Neutrophil (primary cell): ENCODE results near the gene ACTMAP.
A peak's percentile ranks its signal among the peaks of the same experiment; 100 is the strongest.

Experiments
- H3K27ac ChIP-seq: fragments of 200-600 bp; sonication (generic); 2 replicates; pipeline ENCODE4 v1.5.1; 2016; ENCODE audit warnings: mild to moderate bottlenecking, moderate library complexity
- H3K27me3 ChIP-seq: fragments of 200-600 bp; sonication (generic); 2 replicates; pipeline ENCODE4 v1.6.0; 2016; ENCODE audit warnings: mild to moderate bottlenecking
- H3K36me3 ChIP-seq: fragments of 200-600 bp; sonication (generic); 2 replicates; pipeline ENCODE4 v1.5.1; 2017
- H3K4me1 ChIP-seq, 2 experiments: fragments of 200-600 bp in 1 of 2; sonication (generic) in 1 of 2; 1 replicate in 1 of 2; 2 replicates in 1 of 2; pipeline versions ENCODE4 v1.5.1 to v1.6.1; 2013 to 2016; ENCODE audit warnings: low read depth in 1 of 2, low read length in 1 of 2, mild to moderate bottlenecking in 1 of 2, moderate library complexity in 1 of 2; ENCODE audit not compliant: control insufficient read depth in 1 of 2, insufficient read depth in 1 of 2
- H3K4me3 ChIP-seq, 2 experiments: fragments of 200-600 bp in 1 of 2; sonication (generic) in 1 of 2; 1 replicate in 1 of 2; 2 replicates in 1 of 2; pipeline ENCODE4 v1.5.1; 2013 to 2016; ENCODE audit warnings: low read depth in 1 of 2, low read length in 1 of 2, mild to moderate bottlenecking in 1 of 2, moderate library complexity in 1 of 2
- H3K9me3 ChIP-seq: fragments of 200-600 bp; sonication (generic); 2 replicates; pipeline ENCODE4 v1.5.1; 2016
- CTCF ChIP-seq: fragments of 200-600 bp; sonication (generic); IDR thresholded peaks from 2 replicates; pipeline ENCODE4 v1.5.1; 2016; ENCODE audit warnings: antibody characterized with exemption

Gene ACTMAP

GRCh38 chr19:40717880-40718773, 32.1 kb downstream of the ACTMAP start:
- Histone ChIP-seq H3K27me3 (no peaks in the 10 kb centered on the region), H3K4me1 (peaks cover 62 to 65% of the 10 kb centered on the region in 2 experiments), H3K9me3 (no peaks in the 10 kb centered on the region), H3K4me3 (peak overlapping the region; percentile 93), H3K27ac (peak overlapping the region; percentile 92), H3K36me3 (peaks cover 7% of the 10 kb centered on the region)
- no peak for TF ChIP-seq CTCF

GRCh38 chr19:40717325-40717879, 32.9 kb downstream of the ACTMAP start:
- Histone ChIP-seq H3K36me3 (peaks cover 13% of the 10 kb centered on the region), H3K27me3 (no peaks in the 10 kb centered on the region), H3K4me3 (peak overlapping the region; percentile 93), H3K9me3 (no peaks in the 10 kb centered on the region), H3K4me1 (peaks cover 62 to 68% of the 10 kb centered on the region in 2 experiments), H3K27ac (peak overlapping the region; percentile 92)
- no peak for TF ChIP-seq CTCF

GRCh38 chr19:40716482-40717324, 33.6 kb downstream of the ACTMAP start, which contains the start of the genes COQ8B and ITPKC:
Gene COQ8B, minus strand, starts transcription at chr19:40716886. Its CDS starts 2,254 bp downstream, at chr19:40714632.
Gene ITPKC, plus strand, starts transcription at chr19:40717112. Its CDS starts 24 bp downstream, at chr19:40717136.
- H3K4me1 ChIP-seq = peaks cover 62 to 69% of the 10 kb centered on the region in 2 experiments
- H3K9me3 ChIP-seq = no peaks in the 10 kb centered on the region
- H3K27ac ChIP-seq = peak within 1 kb of the TSS; percentile 92
- H3K36me3 ChIP-seq = peaks cover 8% of the 10 kb centered on the region
- TF ChIP-seq CTCF = peak; percentile 62
- H3K4me3 ChIP-seq = peak within 1 kb of the TSS; percentile 93
- no peaks in the 10 kb centered on the region for H3K27me3 ChIP-seq

GRCh38 chr19:40716031-40716481, 34.2 kb downstream of the ACTMAP start:
- Histone ChIP-seq H3K36me3 (peaks cover 11% of the 10 kb centered on the region), H3K9me3 (no peaks in the 10 kb centered on the region), H3K27ac (peak overlapping the region; percentile 92), H3K4me3 (peak overlapping the region; percentile 93), H3K4me1 (peaks cover 62 to 71% of the 10 kb centered on the region in 2 experiments), H3K27me3 (no peaks in the 10 kb centered on the region)
- TF ChIP-seq CTCF = no peak
